Stimulated activated CD8-positive, alpha-beta memory T cell treated with anti-CD3 and anti-CD28 coated beads, Interleukin-2, amount 100 ng/mL, for 48 hours (primary cell): ENCODE results near the gene CDKN2B-AS1.

Experiments used
- DNase-seq, 2 donors: peaks; one replicate each; pipeline ENCODE4 v3.0.0-alpha.2; 2020; ENCODE audit warnings: low read depth in 2 of 2

CDKN2B-AS1 gene

DNA sequence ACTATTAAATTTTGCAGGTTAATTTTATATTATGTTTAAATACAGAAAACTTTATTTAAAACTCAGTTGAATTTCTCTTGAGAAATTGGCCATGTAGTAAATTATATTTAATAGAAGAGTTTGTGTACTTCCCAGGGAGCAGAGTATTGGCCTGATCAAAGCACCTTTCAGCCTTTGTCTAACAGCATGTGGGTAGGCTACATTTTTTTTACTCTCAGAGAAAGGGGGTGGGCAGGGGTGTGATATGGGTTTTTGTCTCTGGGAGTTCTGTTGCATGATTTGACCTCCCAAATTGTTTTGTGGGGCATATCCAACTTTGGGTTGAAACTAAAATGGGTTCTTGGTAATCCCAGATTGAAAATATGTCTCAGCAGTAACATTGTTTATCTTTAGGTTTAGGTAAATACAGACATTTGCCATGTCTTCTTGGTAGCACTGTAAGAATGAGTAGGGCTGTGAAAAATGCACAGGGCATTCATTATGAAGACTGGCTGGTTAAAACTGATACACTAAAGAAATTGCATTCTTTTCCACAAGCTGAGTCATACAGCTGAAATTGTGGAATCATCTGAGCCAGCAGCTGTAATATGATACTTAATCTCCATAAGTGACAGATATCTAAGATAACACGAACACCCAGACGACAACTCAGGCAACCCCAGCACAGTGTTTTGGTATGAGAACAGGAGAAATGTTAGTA, 89.9 kb downstream of the CDKN2B-AS1 start:
- no peak for DNase-seq

- no peak for DNase-seq
These were observed 93.6 kb downstream of the CDKN2B-AS1 start for GRCh38 chr9:22088053-22088716.

DNA sequence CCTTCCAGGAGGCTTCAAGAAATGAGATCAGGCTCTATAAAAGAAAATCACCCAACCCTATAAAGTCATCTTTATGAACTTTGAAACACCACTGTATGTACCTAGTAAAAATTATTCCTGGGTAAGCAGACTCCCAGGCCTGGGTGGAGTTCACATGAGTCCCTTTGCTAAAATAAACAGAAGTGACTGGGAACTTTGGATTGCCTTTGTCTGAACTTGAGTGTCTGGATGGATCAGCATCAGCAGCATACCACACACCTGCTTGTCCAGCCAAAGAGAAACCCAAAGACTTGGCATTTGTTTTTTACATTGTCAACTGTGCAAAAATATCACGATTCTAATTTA, 94.1 kb downstream of the CDKN2B-AS1 start:
- no peak for DNase-seq

DNA sequence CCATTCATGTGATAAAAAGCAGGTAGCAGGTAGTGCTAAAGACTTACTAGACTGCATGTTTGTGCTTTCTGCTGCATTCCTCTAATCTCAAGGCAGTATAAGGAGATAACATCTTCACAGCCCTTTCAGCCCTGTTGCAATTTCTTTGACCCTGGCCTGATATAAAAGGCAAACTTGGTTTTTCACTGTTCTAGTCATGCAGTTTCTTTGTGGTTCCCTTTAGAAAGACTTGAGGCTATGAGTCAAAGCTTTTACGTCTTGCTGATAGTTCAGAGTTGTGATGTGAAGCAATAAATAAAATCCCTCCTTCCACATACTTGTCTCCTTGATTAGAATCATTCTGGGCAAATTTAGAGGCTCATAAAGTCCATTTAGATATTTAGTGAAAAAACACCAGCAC, 103.1 kb downstream of the CDKN2B-AS1 start:
- no peak for DNase-seq

DNA sequence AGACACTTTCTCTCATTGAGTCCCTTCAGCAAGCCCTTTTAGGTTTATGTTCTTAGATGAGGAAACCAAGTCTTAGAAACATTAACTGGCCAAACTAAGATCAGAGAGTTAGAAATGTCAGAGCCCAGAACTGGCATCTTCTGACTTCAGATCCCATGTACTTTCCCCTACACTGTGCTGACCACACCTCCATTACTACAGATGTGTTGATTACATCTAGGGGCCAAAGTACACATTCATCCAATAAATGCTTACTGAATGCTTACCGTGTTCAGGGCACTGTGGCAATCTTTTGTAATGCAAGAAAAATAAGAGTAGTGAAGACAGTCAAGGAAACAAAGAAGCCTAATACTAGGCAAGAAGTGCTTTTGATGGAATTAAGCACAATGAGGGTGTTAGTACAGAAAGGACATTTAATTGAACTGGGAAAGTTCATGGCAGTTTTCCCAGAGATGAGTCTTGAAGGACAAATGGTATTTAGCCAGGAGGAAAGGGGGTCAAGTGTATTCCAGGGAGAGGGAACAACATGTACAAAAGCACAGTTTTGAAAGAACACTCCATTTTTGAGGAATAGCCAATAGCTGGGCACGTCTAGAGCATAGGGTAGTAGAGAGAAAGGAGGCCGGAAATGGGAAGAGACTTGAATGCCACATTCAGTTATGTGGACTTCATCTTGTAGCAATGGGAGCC, 104.2 kb downstream of the CDKN2B-AS1 start:
- DNase-seq, result no peak

DNA sequence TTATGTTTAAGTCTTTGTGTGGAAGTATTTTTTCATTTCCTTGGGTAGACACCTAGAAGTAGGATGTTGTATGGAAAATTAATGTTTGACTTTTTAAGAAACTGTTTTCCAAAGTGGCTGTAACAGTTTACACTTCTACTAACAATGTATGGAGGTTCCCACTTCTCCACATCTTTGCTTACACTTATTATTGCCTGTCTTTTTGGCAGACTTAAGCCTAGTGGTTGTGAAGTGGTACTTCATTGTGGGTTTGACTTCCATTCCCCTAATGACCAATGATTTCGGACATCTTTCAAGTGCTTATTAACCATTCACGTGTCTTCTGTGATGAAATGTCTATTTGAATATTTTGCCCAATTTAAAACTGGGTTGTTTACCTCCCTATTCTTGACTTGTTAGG, 106.0 kb downstream of the CDKN2B-AS1 start:
- DNase-seq, result no peak

GRCh38 chr9:22102146-22103053, 107.8 kb downstream of the CDKN2B-AS1 start:
- no peak for DNase-seq

- DNase-seq, result no peak
These were observed 109.3 kb downstream of the CDKN2B-AS1 start for GRCh38 chr9:22103685-22104575.

GRCh38 chr9:22105005-22105722, 110.6 kb downstream of the CDKN2B-AS1 start:
- DNase-seq, result no peak

DNA sequence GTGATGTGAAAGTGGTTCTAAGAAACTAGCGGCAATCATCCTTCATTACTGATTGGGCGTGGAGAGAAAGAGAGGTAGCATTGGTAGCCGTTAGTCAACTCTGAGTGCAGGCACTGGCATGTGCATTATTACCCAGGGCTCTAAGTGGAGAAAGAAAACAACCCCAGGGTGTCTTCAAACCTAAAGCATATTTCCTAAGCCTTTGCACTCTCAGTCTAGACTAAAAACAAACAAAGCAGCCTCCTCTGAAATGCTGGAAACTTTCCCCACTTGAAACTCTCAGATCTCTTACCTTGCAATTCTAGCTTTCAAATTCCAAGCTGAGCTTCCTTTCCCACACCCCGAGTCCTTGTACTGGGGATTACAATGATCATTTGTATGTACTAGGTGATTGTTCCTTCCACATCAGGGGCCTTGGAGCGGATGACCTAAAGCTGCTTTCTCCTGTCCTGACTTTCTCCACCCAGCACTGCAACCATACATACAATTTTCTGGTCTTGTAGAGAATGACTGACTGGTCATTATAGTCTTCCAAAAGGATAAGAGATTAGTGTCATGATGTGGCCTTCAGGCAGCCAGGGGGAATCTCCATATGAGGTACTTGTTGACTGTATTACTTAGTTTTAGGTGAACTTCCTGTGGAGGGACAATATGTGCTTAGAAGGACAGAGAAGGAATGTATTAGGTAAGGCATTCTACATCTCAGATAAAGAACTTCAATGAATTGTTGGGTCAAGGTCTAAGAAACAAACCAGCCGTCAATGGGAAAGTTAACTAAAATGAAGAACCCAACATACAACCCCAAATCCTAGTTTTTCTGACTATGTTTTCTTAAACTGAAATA, 112.8 kb downstream of the CDKN2B-AS1 start:
- DNase-seq, result no peak

DNA sequence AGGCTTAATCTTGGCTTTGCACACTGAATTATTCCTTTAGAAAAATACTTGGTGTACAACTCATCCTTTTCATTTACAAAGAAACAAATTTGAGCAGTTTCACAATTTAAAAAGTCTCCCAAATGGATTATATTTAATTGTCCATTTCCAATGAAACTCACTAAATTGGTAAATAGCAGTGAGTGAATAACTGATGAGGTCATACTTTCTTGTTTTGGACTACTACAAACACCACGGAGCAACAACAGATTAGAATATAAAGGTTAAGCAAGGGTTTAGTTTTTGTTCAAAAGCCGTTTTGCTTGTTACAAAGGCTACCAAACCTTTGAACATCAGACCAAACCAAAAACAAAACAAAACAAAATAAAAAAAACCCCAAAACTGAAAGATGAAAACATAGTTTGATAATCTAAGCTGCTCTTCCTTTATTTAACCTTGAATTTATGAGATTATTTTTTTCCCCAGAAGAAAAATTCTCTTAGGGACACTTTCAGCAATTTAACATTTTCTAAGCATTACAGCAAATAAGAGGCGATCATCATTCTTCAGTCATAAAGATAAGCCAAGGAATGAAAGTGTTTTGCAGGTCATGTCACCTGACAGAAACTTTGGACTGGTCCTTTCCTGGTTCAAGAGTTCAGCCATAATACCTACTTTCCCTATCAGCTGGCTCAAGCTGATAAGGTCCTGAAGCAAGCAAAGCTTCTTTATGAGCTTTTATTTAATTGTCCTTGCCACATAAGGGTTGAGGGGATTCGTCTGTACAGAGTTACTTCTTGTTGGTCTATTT, 114.2 kb downstream of the CDKN2B-AS1 start:
- no peak for DNase-seq

- DNase-seq, result no peak
These were observed 116.8 kb downstream of the CDKN2B-AS1 start for GRCh38 chr9:22111176-22111953.

DNA sequence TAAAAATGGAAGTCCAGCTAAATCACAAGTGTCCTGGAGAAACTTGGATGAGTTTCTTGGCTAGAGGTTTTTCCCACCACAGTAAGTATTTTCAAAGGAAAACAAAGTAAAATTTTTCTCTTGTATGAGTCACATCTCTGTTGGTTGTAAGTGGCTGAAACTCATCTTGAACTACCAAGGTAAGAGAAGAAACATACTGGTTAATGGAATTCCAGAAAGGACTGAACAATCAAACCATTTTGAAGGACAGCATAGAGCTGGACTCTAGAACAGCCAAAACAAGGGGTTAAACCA, 117.3 kb downstream of the CDKN2B-AS1 start:
- no peak for DNase-seq

GRCh38 chr9:22112870-22113821, 118.6 kb downstream of the CDKN2B-AS1 start:
- no peak for DNase-seq

DNA sequence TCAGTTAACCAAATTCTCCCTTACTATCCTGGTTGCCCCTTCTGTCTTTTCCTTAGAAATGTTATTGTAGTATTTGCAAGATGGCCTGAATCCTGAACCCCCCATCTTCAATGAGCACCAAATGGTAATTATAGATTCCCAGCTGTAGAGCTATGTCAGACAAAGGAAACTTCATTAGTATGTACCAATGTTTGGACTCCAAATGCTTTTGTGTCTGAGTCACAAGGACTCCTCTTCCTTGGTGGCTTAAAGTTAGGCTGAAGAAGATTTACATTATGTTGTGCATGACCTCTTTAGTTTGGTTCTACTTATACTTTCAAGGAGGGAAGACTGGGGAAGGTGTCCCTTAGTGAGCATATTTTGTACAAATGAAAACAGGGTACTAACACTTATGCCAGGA, 120.4 kb downstream of the CDKN2B-AS1 start:
- no peak for DNase-seq

DNA sequence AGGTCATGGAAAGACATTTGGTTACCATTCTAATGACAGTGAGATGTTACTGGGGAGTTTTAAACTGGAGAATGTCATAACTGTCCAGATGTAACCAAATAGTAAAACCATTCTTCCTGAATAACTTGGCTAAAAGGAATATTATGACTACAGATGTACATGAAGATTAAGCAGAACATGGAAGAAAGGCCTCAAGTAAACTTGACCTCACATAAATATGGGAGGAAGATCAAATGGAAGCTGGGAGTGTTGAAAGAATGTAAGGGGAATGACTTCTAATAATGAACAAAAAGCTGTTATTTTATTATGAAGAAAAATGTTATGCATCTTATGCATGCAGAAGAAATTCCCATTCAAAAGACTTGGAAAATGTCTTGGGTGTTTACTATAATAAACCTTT, 122.2 kb downstream of the CDKN2B-AS1 start:
- no peak for DNase-seq
